Measurements from ENCODE around the gene MYO10. TPM values are rescaled to one million over a fixed set of nuclear protein-coding genes. Genes with fewer than 3 reads are reported as not detected.

The MYO10 gene
- total RNA-seq, 4 donors from 2014 or later: 30.6 to 55.9 (median 38.2) TPM

GRCh38 chr5:16870878-16871277 lies 65.2 kb downstream of the MYO10 start:
- Histone ChIP-seq H3K4me1 (no peaks in the 10 kb centered on the region), H3K27ac (peak overlapping the region in 1 of 4 donors; percentile 60), H3K9me3 (peaks cover 0 to 7% (median 0%) of the 10 kb centered on the region in 4 donors), H3K27me3 (no peaks in the 10 kb centered on the region), H3K4me3 (no peak overlapping the region), H3K36me3 (peaks cover 0 to 3% (median 0%) of the 10 kb centered on the region in 3 donors)
- DNase-seq (ENCODE audit: low spot score in 2 of 2): no peak
- 46 to 59% methylated on average over 1 of the region's 1 CpG for WGBS, 2 donors
- TF ChIP-seq EP300 (IDR thresholded peaks at IDR 0.05): no peak

GRCh38 chr5:16869821-16870796 lies 66.0 kb downstream of the MYO10 start:
- H3K4me3 ChIP-seq: no peak overlapping the region
- WGBS, 2 donors: 88 to 89% methylated on average over 15 of the region's 15 CpGs
- peaks cover 0 to 2% (median 0%) of the 10 kb centered on the region in 4 donors for H3K4me1 ChIP-seq
- peaks cover 0 to 3% (median 0%) of the 10 kb centered on the region in 3 donors for H3K36me3 ChIP-seq
- TF ChIP-seq POLR2A (IDR thresholded peaks at IDR 0.05): no peak
- no peak for DNase-seq (ENCODE audit: low spot score in 2 of 2)
- no peaks in the 10 kb centered on the region for H3K27me3 ChIP-seq
- H3K27ac ChIP-seq: peak overlapping the region in 1 of 4 donors; percentile 60
- peaks cover 0 to 7% (median 0%) of the 10 kb centered on the region in 4 donors for H3K9me3 ChIP-seq

GRCh38 chr5:16867577-16867953 lies 68.5 kb downstream of the MYO10 start:
- H3K36me3 ChIP-seq: no peaks in the 10 kb centered on the region
- H3K27ac ChIP-seq: no peak overlapping the region
- no peak overlapping the region for H3K4me3 ChIP-seq
- WGBS, 2 donors: 83 to 85% methylated on average over 3 of the region's 3 CpGs
- peaks cover 0 to 19% (median 2%) of the 10 kb centered on the region in 4 donors for H3K4me1 ChIP-seq
- H3K27me3 ChIP-seq: peaks cover 0 to 2% of the 10 kb centered on the region in 2 donors
- TF ChIP-seq CTCF (IDR thresholded peaks at IDR 0.05): no peak
- no peak for TF ChIP-seq EP300 (IDR thresholded peaks at IDR 0.05)
- TF ChIP-seq POLR2A (IDR thresholded peaks at IDR 0.05): no peak
- no peaks in the 10 kb centered on the region for H3K9me3 ChIP-seq
- DNase-seq (ENCODE audit: low spot score in 2 of 2): no peak

GRCh38 chr5:16866795-16867576 lies 69.1 kb downstream of the MYO10 start:
- no peak overlapping the region for H3K4me3 ChIP-seq

GRCh38 chr5:16866273-16866672 lies 69.8 kb downstream of the MYO10 start:
- Histone ChIP-seq H3K36me3 (no peaks in the 10 kb centered on the region), H3K27me3 (peaks cover 0 to 2% of the 10 kb centered on the region in 2 donors), H3K9me3 (no peaks in the 10 kb centered on the region), H3K4me1 (peaks cover 0 to 24% (median 2%) of the 10 kb centered on the region in 4 donors), H3K27ac (no peak overlapping the region), H3K4me3 (no peak overlapping the region)
- 76 to 85% methylated on average over 4 of the region's 4 CpGs for WGBS, 2 donors
- TF ChIP-seq EP300 (IDR thresholded peaks at IDR 0.05): no peak
- no peak for DNase-seq (ENCODE audit: low spot score in 2 of 2)

More at GRCh38 chr5:16866795-16867576, 69.1 kb downstream of the MYO10 start:
- H3K27me3 ChIP-seq: peaks cover 0 to 2% of the 10 kb centered on the region in 2 donors
- no peak for TF ChIP-seq POLR2A (IDR thresholded peaks at IDR 0.05)
- no peak for TF ChIP-seq EP300 (IDR thresholded peaks at IDR 0.05)
- TF ChIP-seq CTCF (IDR thresholded peaks at IDR 0.05): no peak
- no peaks in the 10 kb centered on the region for H3K36me3 ChIP-seq
- DNase-seq (ENCODE audit: low spot score in 2 of 2): no peak
- H3K27ac ChIP-seq: no peak overlapping the region
- WGBS, 2 donors: 62 to 70% methylated on average over 15 to 17 of the region's 17 CpGs
- peaks cover 0 to 23% (median 2%) of the 10 kb centered on the region in 4 donors for H3K4me1 ChIP-seq
- H3K9me3 ChIP-seq: no peaks in the 10 kb centered on the region

- Histone ChIP-seq H3K9me3 (no peaks in the 10 kb centered on the region), H3K27ac (peak overlapping the region in 2 of 4 donors; percentile 20 to 41), H3K36me3 (no peaks in the 10 kb centered on the region), H3K4me1 (peaks cover 0 to 24% (median 2%) of the 10 kb centered on the region in 4 donors), H3K4me3 (no peak overlapping the region), H3K27me3 (peaks cover 0 to 2% of the 10 kb centered on the region in 2 donors)
- DNase-seq (ENCODE audit: low spot score in 2 of 2): no peak
- WGBS, 2 donors: 53 to 54% methylated on average over 8 of the region's 8 CpGs
- TF ChIP-seq CTCF (IDR thresholded peaks at IDR 0.05) (no peak), POLR2A (IDR thresholded peaks at IDR 0.05) (no peak), EP300 (IDR thresholded peaks at IDR 0.05) (no peak)
Observed at GRCh38 chr5:16865151-16865550, 70.9 kb downstream of the MYO10 start.

Data from tibial nerve (tissue), 4 donors.